Lower lobe of right lung (tissue), 2 donors: ENCODE results near the gene PHIP. TPM values are rescaled to one million over a fixed set of nuclear protein-coding genes. Genes with fewer than 3 reads are reported as not detected.

ENCODE experiments used
- ATAC-seq, 2 donors: fragments of 200-7000 bp; cut with Tn5 transposase; one replicate each; pipeline ENCODE4 v1.9.1; 2020 to 2022; ENCODE audit warnings: mild to moderate bottlenecking in 2 of 2, moderate library complexity in 2 of 2
- DNase-seq: peaks from one replicate; pipeline ENCODE4 v3.0.0-alpha.2; 2020
- H3K27ac ChIP-seq: fragments of 200-600 bp; one replicate; pipeline ENCODE4 v1.8.0; 2022
- H3K27me3 ChIP-seq: fragments of 200-600 bp; one replicate; pipeline ENCODE4 v1.8.0; 2022; ENCODE audit warnings: low read depth
- H3K36me3 ChIP-seq: fragments of 200-600 bp; one replicate; pipeline ENCODE4 v1.8.0; 2022; ENCODE audit warnings: mild to moderate bottlenecking
- H3K4me1 ChIP-seq: fragments of 200-600 bp; one replicate; pipeline ENCODE4 v1.8.0; 2022
- H3K4me3 ChIP-seq: fragments of 200-600 bp; one replicate; pipeline ENCODE4 v1.8.0; 2022; ENCODE audit warnings: mild to moderate bottlenecking
- H3K9me3 ChIP-seq: fragments of 200-600 bp; one replicate; pipeline ENCODE4 v1.8.0; 2022
- CTCF ChIP-seq: fragments of 200-600 bp; IDR thresholded peaks from one replicate; pipeline ENCODE4 v1.8.0; 2022; ENCODE audit warnings: antibody characterized with exemption, mild to moderate bottlenecking
- intact Hi-C: fragments of 100-400 bp; cut with DNase I; formaldehyde crosslinking; loops from one replicate; pipeline ENCODE4 v1.11.0; 2022
- long read RNA-seq: library from polyadenylated mRNA; unstranded; transcript quantifications from one replicate; pipeline ENCODE4 v2.0.0, GENCODE V29; 2021
- total RNA-seq: library from RNA; stranded (reverse); fragmentation: NEBNext Ultra II Directional; extraction: Animal tissue kit (Norgen Biotek cat#: 25700); gene quantifications from one replicate; pipeline ENCODE4 v1.2.1, GENCODE V29; 2021
- donor health status: DM: no; HTN: yes; CAD: no; lungs with severe emphysema.

PHIP gene
- 35.6 TPM for total RNA-seq
- long read RNA-seq, partial matches to known transcripts = 75 of 105 reads
- long read RNA-seq, other reads (novel, unspliced or antisense) = 30 of 105 reads

GRCh38 chr6:79078075-79078969 lies at the start of gene PHIP:
Gene PHIP, minus strand, starts transcription at chr6:79078254. Its CDS starts 186 bp downstream, at chr6:79078068.
- Histone ChIP-seq H3K36me3 (no peaks in the 10 kb centered on the region), H3K4me1 (peaks cover 36% of the 10 kb centered on the region), H3K27ac (peak within 1 kb of the TSS; percentile 96), H3K9me3 (no peaks in the 10 kb centered on the region), H3K4me3 (peak within 1 kb of the TSS; percentile 78), H3K27me3 (no peaks in the 10 kb centered on the region)
- intact Hi-C loops = no loop called here
- ATAC-seq = peak; percentile 96 to 97
- peak; percentile 97 for DNase-seq
- TF ChIP-seq CTCF = no peak

GRCh38 chr6:79127660-79128059 lies 49.6 kb upstream of the PHIP start:
- Histone ChIP-seq H3K4me1 (no peaks in the 10 kb centered on the region), H3K4me3 (no peak overlapping the region), H3K27me3 (no peaks in the 10 kb centered on the region), H3K9me3 (no peaks in the 10 kb centered on the region), H3K27ac (no peak overlapping the region), H3K36me3 (no peaks in the 10 kb centered on the region)
- intact Hi-C loops = no loop called here
- no peak for ATAC-seq
- TF ChIP-seq CTCF = no peak
- DNase-seq = peak; percentile 32

DNA sequence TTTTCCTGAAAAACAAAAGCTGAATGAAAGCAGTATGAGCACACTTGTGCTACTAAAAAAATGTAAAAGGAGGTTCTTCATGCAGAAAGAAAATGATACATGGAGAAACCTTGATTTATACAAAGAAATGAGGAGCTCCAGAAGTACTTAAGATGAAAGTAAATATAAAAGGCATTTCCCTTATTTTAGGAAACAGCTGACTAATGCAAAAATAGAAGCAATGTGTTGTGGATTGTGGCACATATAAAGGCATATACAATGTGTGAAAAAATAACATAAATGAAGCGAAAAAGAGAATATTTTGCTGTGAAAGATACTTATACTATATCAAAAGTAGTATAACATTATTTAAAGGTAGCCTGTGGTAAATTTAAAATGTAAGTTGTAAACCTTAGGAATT lies 41.2 kb upstream of the PHIP start:
- no peak for ATAC-seq
- Histone ChIP-seq H3K27me3 (no peaks in the 10 kb centered on the region), H3K9me3 (no peaks in the 10 kb centered on the region), H3K36me3 (no peaks in the 10 kb centered on the region), H3K4me3 (no peak overlapping the region), H3K27ac (no peak overlapping the region), H3K4me1 (no peaks in the 10 kb centered on the region)
- DNase-seq = no peak
- intact Hi-C loops = no loop called here
- no peak for TF ChIP-seq CTCF

GRCh38 chr6:79117752-79118151 lies 39.7 kb upstream of the PHIP start:
- ATAC-seq (no peak), DNase-seq (no peak)
- Histone ChIP-seq H3K4me3 (no peak overlapping the region), H3K9me3 (no peaks in the 10 kb centered on the region), H3K27ac (no peak overlapping the region), H3K36me3 (no peaks in the 10 kb centered on the region), H3K4me1 (no peaks in the 10 kb centered on the region), H3K27me3 (no peaks in the 10 kb centered on the region)
- TF ChIP-seq CTCF = no peak
- intact Hi-C loops = no loop called here

DNA sequence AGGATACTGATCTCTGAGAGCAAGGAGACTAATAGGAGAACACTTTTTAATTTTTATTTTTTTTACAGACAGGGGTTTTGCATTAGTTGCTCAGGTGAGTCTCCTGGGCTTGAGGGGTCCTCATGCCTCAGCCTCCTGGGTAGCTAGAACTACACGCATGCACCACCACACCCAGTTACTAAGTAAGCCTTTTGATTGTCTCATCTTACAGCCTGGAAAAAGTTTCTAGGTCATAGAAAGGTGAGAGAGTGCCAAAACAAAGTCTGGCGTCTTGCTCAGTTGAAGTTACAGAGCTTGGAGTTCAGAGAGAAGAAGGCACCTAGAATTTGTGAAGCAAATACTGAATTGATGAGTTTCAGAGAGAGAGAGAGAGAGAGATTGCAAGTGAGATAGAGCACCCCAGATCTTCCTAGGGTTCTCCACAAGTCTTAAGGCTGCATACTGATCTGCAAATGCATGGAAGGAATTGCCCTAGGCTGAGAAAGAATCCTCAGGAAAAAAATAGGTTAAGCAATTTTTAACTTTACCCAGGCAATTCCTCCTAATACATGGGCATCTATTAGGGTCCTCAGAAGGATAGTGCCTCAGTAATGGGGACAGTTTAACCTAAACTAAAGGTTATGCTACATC lies 37.6 kb upstream of the PHIP start:
- Histone ChIP-seq H3K27me3 (no peaks in the 10 kb centered on the region), H3K4me1 (no peaks in the 10 kb centered on the region), H3K4me3 (no peak overlapping the region), H3K36me3 (no peaks in the 10 kb centered on the region), H3K9me3 (no peaks in the 10 kb centered on the region), H3K27ac (no peak overlapping the region)
- ATAC-seq (no peak), DNase-seq (no peak)
- no peak for TF ChIP-seq CTCF
- intact Hi-C loops = no loop called here
